GM19395 (cell line): Measurements from ENCODE around the gene ZBTB9.

Experiments used
- ATAC-seq: cut with Tn5 transposase; IDR thresholded peaks from one replicate; pipeline ENCODE4 v1.9.1; 2021; ENCODE audit warnings: mild to moderate bottlenecking, moderate library complexity; ENCODE audit not compliant: unreplicated experiment

Gene ZBTB9

GRCh38 chr6:33454009-33454946 is at the start of gene ZBTB9:
Gene ZBTB9, plus strand, starts transcription at chr6:33454576. Its CDS starts 525 bp downstream, at chr6:33455101.
- peak; percentile 99 for ATAC-seq

- no peak for ATAC-seq
Observed at GRCh38 chr6:33404884-33405283, 49.5 kb upstream of the ZBTB9 start.

- ATAC-seq, result no peak
Observed at GRCh38 chr6:33405386-33405940, 48.9 kb upstream of the ZBTB9 start.

GRCh38 chr6:33406126-33406525 is 48.2 kb upstream of the ZBTB9 start:
- ATAC-seq, result no peak

- no peak for ATAC-seq
Observed at GRCh38 chr6:33407132-33407718, 47.2 kb upstream of the ZBTB9 start.

GRCh38 chr6:33410050-33410710 is 44.2 kb upstream of the ZBTB9 start:
- ATAC-seq, result peak; percentile 71

- peak; percentile 42 for ATAC-seq
Observed at GRCh38 chr6:33410711-33411631, 43.4 kb upstream of the ZBTB9 start, which contains the start of gene PHF1. Gene PHF1, plus strand, starts transcription at chr6:33411014. Its CDS starts 1,250 bp downstream, at chr6:33412264.

- ATAC-seq, result no peak
Observed at GRCh38 chr6:33411632-33412005, 42.8 kb upstream of the ZBTB9 start.

GRCh38 chr6:33412140-33413009 is 42.0 kb upstream of the ZBTB9 start:
- ATAC-seq, result no peak

GRCh38 chr6:33413241-33414120 is 40.9 kb upstream of the ZBTB9 start:
- ATAC-seq, result no peak

- no peak for ATAC-seq
Observed at GRCh38 chr6:33414592-33415271, 39.6 kb upstream of the ZBTB9 start.

GRCh38 chr6:33415831-33416230 is 38.5 kb upstream of the ZBTB9 start:
- ATAC-seq, result no peak

- no peak for ATAC-seq
Observed at GRCh38 chr6:33416386-33417127, 37.8 kb upstream of the ZBTB9 start.

GRCh38 chr6:33417128-33417902 is 37.1 kb upstream of the ZBTB9 start:
- ATAC-seq, result no peak

- peak; percentile 85 for ATAC-seq
Observed at GRCh38 chr6:33417903-33418689, 36.3 kb upstream of the ZBTB9 start, which contains the start of gene CUTA. Gene CUTA, minus strand, starts transcription at chr6:33418107. Its CDS starts 107 bp downstream, at chr6:33418000.
